ENCODE results near the gene UBR2.

The UBR2 gene

DNA sequence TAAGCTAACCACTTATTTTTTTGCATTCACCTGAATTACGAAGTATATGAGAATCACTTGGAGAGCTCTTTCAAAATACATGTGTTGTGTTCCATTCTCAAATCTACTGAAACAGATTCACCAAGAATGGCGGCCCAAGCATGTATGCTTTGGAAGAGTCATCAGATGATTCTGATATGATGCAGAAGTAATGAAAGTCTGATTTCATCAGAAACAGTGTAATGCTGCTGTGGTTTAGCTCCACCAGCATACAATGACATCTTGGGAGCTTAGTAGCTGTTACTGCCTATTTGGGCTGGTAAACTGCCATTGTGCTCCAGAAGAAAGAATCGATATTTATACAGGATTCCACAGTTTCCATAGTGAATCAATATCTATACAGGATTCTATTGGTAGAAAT is 52.9 kb downstream of the UBR2 start:
- Histone ChIP-seq H3K4me1 (ENCODE audit: control insufficient read depth, insufficient read depth, low read length) (no peaks in the 10 kb centered on the region), H3K27me3 (ENCODE audit: control insufficient read depth, insufficient read depth, low read length, poor library complexity, severe bottlenecking) (no peaks in the 10 kb centered on the region), H3K27ac (ENCODE audit: insufficient read depth, low read depth, low read length, poor library complexity, severe bottlenecking) (no peak overlapping the region), H3K4me3 (ENCODE audit: insufficient read depth, low read depth, low read length) (no peak overlapping the region), H3K36me3 (ENCODE audit: control insufficient read depth, insufficient read depth, low read length) (peaks cover 7% of the 10 kb centered on the region), H3K9me3 (ENCODE audit: control insufficient read depth, low read length) (no peaks in the 10 kb centered on the region)
- WGBS, 2 experiments, result 100% methylated on average over 3 of the region's 3 CpGs

DNA sequence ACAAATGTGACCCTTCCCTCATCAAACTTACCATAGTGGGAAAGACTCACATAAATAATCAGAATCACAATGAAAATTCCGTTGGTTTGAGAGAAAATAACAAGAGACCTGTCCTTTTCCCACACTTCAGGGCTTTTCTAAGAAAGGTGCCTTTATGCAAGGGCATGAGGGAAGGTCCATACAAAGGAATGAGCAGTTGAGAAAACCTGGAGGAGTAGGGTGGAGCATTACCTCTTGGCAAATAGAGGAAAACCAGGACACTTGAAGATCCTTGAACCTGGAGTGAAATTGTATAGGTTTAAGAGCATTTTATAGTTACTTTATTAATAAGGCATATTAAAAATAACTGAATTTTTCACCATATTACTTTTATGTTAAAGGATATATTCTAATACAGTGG is 54.3 kb downstream of the UBR2 start:
- WGBS, 2 experiments, result 43 to 50% methylated on average over 1 of the region's 1 CpG
- H3K4me1 ChIP-seq (ENCODE audit: control insufficient read depth, insufficient read depth, low read length), result no peaks in the 10 kb centered on the region

GRCh38 chr6:42618686-42619085 is 54.9 kb downstream of the UBR2 start:
- Histone ChIP-seq H3K9me3 (ENCODE audit: control insufficient read depth, low read length) (no peaks in the 10 kb centered on the region), H3K27ac (ENCODE audit: insufficient read depth, low read depth, low read length, poor library complexity, severe bottlenecking) (no peak overlapping the region), H3K27me3 (ENCODE audit: control insufficient read depth, insufficient read depth, low read length, poor library complexity, severe bottlenecking) (no peaks in the 10 kb centered on the region), H3K36me3 (ENCODE audit: control insufficient read depth, insufficient read depth, low read length) (peaks cover 7% of the 10 kb centered on the region), H3K4me3 (ENCODE audit: insufficient read depth, low read depth, low read length) (no peak overlapping the region), H3K4me1 (ENCODE audit: control insufficient read depth, insufficient read depth, low read length) (no peaks in the 10 kb centered on the region)
- WGBS, 2 experiments, result 57 to 60% methylated on average over 5 of the region's 5 CpGs

More for the DNA sequence above, 54.3 kb downstream of the UBR2 start:
- Histone ChIP-seq H3K36me3 (ENCODE audit: control insufficient read depth, insufficient read depth, low read length) (peaks cover 7% of the 10 kb centered on the region), H3K9me3 (ENCODE audit: control insufficient read depth, low read length) (no peaks in the 10 kb centered on the region), H3K27me3 (ENCODE audit: control insufficient read depth, insufficient read depth, low read length, poor library complexity, severe bottlenecking) (no peaks in the 10 kb centered on the region), H3K4me3 (ENCODE audit: insufficient read depth, low read depth, low read length) (no peak overlapping the region), H3K27ac (ENCODE audit: insufficient read depth, low read depth, low read length, poor library complexity, severe bottlenecking) (no peak overlapping the region)

DNA sequence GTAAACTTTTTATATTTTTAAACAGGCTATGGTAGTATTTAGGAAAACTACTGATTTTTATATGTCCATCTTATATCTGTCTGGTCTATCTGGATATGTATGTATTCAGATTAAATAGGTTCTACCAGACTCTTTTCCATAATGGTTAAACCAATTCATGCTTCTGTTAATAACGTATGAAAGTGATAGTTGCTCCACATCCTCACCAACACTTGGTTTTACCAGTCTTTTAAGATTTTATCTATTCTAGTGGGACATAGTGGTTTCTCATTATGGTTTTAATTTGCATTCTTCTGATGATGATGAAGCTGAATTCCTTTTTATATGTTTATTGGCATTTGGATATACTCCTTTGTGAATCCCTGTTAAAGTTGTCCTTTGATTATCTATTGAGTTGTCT is 56.1 kb downstream of the UBR2 start:
- 100% methylated on average over 1 of the region's 1 CpG for WGBS, 2 experiments
- Histone ChIP-seq H3K9me3 (ENCODE audit: control insufficient read depth, low read length) (no peaks in the 10 kb centered on the region), H3K4me1 (ENCODE audit: control insufficient read depth, insufficient read depth, low read length) (no peaks in the 10 kb centered on the region), H3K4me3 (ENCODE audit: insufficient read depth, low read depth, low read length) (no peak overlapping the region), H3K27ac (ENCODE audit: insufficient read depth, low read depth, low read length, poor library complexity, severe bottlenecking) (no peak overlapping the region), H3K27me3 (ENCODE audit: control insufficient read depth, insufficient read depth, low read length, poor library complexity, severe bottlenecking) (no peaks in the 10 kb centered on the region), H3K36me3 (ENCODE audit: control insufficient read depth, insufficient read depth, low read length) (peaks cover 7% of the 10 kb centered on the region)

GRCh38 chr6:42624601-42625000 is 60.8 kb downstream of the UBR2 start:
- no peaks in the 10 kb centered on the region for H3K4me1 ChIP-seq (ENCODE audit: control insufficient read depth, insufficient read depth, low read length)
- no peaks in the 10 kb centered on the region for H3K9me3 ChIP-seq (ENCODE audit: control insufficient read depth, low read length)
- H3K36me3 ChIP-seq (ENCODE audit: control insufficient read depth, insufficient read depth, low read length), result no peaks in the 10 kb centered on the region
- no peak overlapping the region for H3K4me3 ChIP-seq (ENCODE audit: insufficient read depth, low read depth, low read length)
- no peak overlapping the region for H3K27ac ChIP-seq (ENCODE audit: insufficient read depth, low read depth, low read length, poor library complexity, severe bottlenecking)
- H3K27me3 ChIP-seq (ENCODE audit: control insufficient read depth, insufficient read depth, low read length, poor library complexity, severe bottlenecking), result no peaks in the 10 kb centered on the region

GRCh38 chr6:42627044-42627443 is 63.2 kb downstream of the UBR2 start:
- no peaks in the 10 kb centered on the region for H3K27me3 ChIP-seq (ENCODE audit: control insufficient read depth, insufficient read depth, low read length, poor library complexity, severe bottlenecking)
- H3K4me3 ChIP-seq (ENCODE audit: insufficient read depth, low read depth, low read length), result no peak overlapping the region
- WGBS, 2 experiments, result 95 to 100% methylated on average over 1 of the region's 1 CpG
- H3K27ac ChIP-seq (ENCODE audit: insufficient read depth, low read depth, low read length, poor library complexity, severe bottlenecking), result no peak overlapping the region
- no peaks in the 10 kb centered on the region for H3K36me3 ChIP-seq (ENCODE audit: control insufficient read depth, insufficient read depth, low read length)
- H3K9me3 ChIP-seq (ENCODE audit: control insufficient read depth, low read length), result no peaks in the 10 kb centered on the region
- H3K4me1 ChIP-seq (ENCODE audit: control insufficient read depth, insufficient read depth, low read length), result no peaks in the 10 kb centered on the region

DNA sequence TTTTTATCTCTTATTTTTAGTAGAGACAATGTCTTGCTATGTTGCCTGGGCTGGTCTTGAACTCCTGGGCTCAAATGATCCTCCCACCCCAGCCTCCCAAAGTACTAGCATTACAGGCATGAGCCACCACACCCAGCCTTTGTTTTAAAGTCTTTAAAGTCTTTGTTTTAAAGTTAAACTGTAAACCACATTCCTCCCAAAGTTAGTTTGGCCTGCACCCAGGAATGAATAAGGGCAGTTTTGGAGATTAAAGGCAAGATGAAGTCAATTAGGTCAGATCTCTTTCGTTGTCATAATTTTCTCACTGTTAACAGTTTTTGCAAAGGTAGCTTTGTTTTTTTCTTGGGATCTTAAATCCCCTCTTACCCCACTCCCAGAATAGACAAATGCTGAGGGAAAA is 63.8 kb downstream of the UBR2 start:
- WGBS, 2 experiments, result 90 to 100% methylated on average over 1 of the region's 1 CpG

GRCh38 chr6:42628604-42629003 is 64.8 kb downstream of the UBR2 start:
- no peaks in the 10 kb centered on the region for H3K36me3 ChIP-seq (ENCODE audit: control insufficient read depth, insufficient read depth, low read length)
- no peaks in the 10 kb centered on the region for H3K4me1 ChIP-seq (ENCODE audit: control insufficient read depth, insufficient read depth, low read length)
- no peaks in the 10 kb centered on the region for H3K9me3 ChIP-seq (ENCODE audit: control insufficient read depth, low read length)
- 85 to 98% methylated on average over 2 of the region's 2 CpGs for WGBS, 2 experiments
- no peak overlapping the region for H3K27ac ChIP-seq (ENCODE audit: insufficient read depth, low read depth, low read length, poor library complexity, severe bottlenecking)
- H3K27me3 ChIP-seq (ENCODE audit: control insufficient read depth, insufficient read depth, low read length, poor library complexity, severe bottlenecking), result no peaks in the 10 kb centered on the region
- H3K4me3 ChIP-seq (ENCODE audit: insufficient read depth, low read depth, low read length), result no peak overlapping the region

More for the DNA sequence above, 63.8 kb downstream of the UBR2 start:
- no peak overlapping the region for H3K27ac ChIP-seq (ENCODE audit: insufficient read depth, low read depth, low read length, poor library complexity, severe bottlenecking)
- no peak overlapping the region for H3K4me3 ChIP-seq (ENCODE audit: insufficient read depth, low read depth, low read length)
- no peaks in the 10 kb centered on the region for H3K27me3 ChIP-seq (ENCODE audit: control insufficient read depth, insufficient read depth, low read length, poor library complexity, severe bottlenecking)
- no peaks in the 10 kb centered on the region for H3K9me3 ChIP-seq (ENCODE audit: control insufficient read depth, low read length)
- H3K36me3 ChIP-seq (ENCODE audit: control insufficient read depth, insufficient read depth, low read length), result no peaks in the 10 kb centered on the region
- H3K4me1 ChIP-seq (ENCODE audit: control insufficient read depth, insufficient read depth, low read length), result no peaks in the 10 kb centered on the region

- no peaks in the 10 kb centered on the region for H3K9me3 ChIP-seq (ENCODE audit: control insufficient read depth, low read length)
- no peaks in the 10 kb centered on the region for H3K4me1 ChIP-seq (ENCODE audit: control insufficient read depth, insufficient read depth, low read length)
- no peaks in the 10 kb centered on the region for H3K36me3 ChIP-seq (ENCODE audit: control insufficient read depth, insufficient read depth, low read length)
- 94 to 97% methylated on average over 5 of the region's 5 CpGs for WGBS, 2 experiments
- H3K27me3 ChIP-seq (ENCODE audit: control insufficient read depth, insufficient read depth, low read length, poor library complexity, severe bottlenecking), result no peaks in the 10 kb centered on the region
- no peak overlapping the region for H3K27ac ChIP-seq (ENCODE audit: insufficient read depth, low read depth, low read length, poor library complexity, severe bottlenecking)
- H3K4me3 ChIP-seq (ENCODE audit: insufficient read depth, low read depth, low read length), result no peak overlapping the region
These were observed 66.0 kb downstream of the UBR2 start for GRCh38 chr6:42629845-42630244.

DNA sequence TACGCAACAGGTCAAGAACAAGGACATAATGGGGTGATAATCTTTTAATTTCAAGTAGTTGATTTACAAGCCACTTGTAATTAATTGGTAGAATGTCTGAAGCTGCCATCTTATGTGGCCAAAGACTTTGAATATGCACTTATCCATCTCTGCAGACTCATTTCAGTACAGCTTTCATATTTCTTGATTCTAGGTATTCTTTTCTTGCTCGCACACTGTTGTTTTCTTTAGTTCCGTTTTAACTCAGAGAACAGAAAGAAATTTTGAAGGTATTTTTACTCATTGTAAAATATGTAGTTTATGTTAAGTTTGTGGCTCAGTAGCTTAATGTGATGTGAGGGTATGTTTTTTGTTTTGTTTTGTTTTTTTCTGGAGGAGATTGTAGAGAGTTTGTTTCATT is 73.9 kb downstream of the UBR2 start:
- Histone ChIP-seq H3K27me3 (ENCODE audit: control insufficient read depth, insufficient read depth, low read length, poor library complexity, severe bottlenecking) (no peaks in the 10 kb centered on the region), H3K4me1 (ENCODE audit: control insufficient read depth, insufficient read depth, low read length) (no peaks in the 10 kb centered on the region), H3K4me3 (ENCODE audit: insufficient read depth, low read depth, low read length) (no peak overlapping the region), H3K36me3 (ENCODE audit: control insufficient read depth, insufficient read depth, low read length) (peaks cover 11% of the 10 kb centered on the region), H3K9me3 (ENCODE audit: control insufficient read depth, low read length) (no peaks in the 10 kb centered on the region), H3K27ac (ENCODE audit: insufficient read depth, low read depth, low read length, poor library complexity, severe bottlenecking) (no peak overlapping the region)
- 98 to 100% methylated on average over 3 of the region's 3 CpGs for WGBS, 2 experiments

DNA sequence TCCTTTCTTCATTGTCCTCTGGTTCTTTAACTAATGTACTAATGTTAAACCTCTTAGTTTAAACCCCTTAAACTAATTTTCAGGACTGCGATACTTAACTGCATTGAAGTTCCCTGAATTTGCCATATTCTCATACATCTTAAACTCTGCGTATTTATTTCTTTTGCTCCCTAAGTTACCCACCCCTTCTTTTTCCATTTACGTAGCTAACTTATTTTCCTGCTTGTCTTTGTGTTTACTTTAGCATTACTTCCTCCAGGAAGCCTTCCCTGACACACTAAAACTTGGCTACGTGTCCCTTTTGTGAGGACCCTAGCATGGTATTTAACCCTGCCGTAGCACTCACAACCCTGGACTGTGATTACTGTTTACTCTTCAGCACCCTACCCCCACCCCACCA is 79.0 kb downstream of the UBR2 start:
- Histone ChIP-seq H3K36me3 (ENCODE audit: control insufficient read depth, insufficient read depth, low read length) (peaks cover 12% of the 10 kb centered on the region), H3K9me3 (ENCODE audit: control insufficient read depth, low read length) (no peaks in the 10 kb centered on the region), H3K4me3 (ENCODE audit: insufficient read depth, low read depth, low read length) (no peak overlapping the region), H3K4me1 (ENCODE audit: control insufficient read depth, insufficient read depth, low read length) (no peaks in the 10 kb centered on the region), H3K27me3 (ENCODE audit: control insufficient read depth, insufficient read depth, low read length, poor library complexity, severe bottlenecking) (no peaks in the 10 kb centered on the region), H3K27ac (ENCODE audit: insufficient read depth, low read depth, low read length, poor library complexity, severe bottlenecking) (no peak overlapping the region)
- WGBS, 2 experiments, result 96 to 97% methylated on average over 5 of the region's 5 CpGs

All from ectodermal cell (in vitro differentiated cells).